WTC11 (cell line): ENCODE measurements around the gene LENG1. TPM values are rescaled to one million over a fixed set of nuclear protein-coding genes. Genes with fewer than 3 reads are reported as not detected.
A peak's percentile ranks its signal among the peaks of the same experiment; 100 is the strongest.

Experiments used
- ATAC-seq: fragments of 200-7000 bp; cut with Tn5 transposase; 2 replicates; pipeline ENCODE4 v1.10.0; 2021; ENCODE audit warnings: mild to moderate bottlenecking, moderate library complexity
- CTCF ChIA-PET: fragments of 300-600 bp; sonication (Branson Sonifier 250); formaldehyde crosslinking; loops from one replicate; lab custom pipeline; 2021; ENCODE audit warnings: antibody characterized with exemption; lab: Charles Lee
- POLR2A ChIA-PET: fragments of 350-600 bp; sonication (Branson Sonifier 250); formaldehyde crosslinking; loops from one replicate; lab custom pipeline; 2021; ENCODE audit warnings: antibody characterized with exemption; lab: Charles Lee
- DNase-seq: peaks from one replicate; pipeline ENCODE4 v3.0.0; 2021; ENCODE audit warnings: low spot score
- H3K27ac Mint-ChIP-seq: 2 replicates; pipeline ENCODE4 v1.8.0; 2021; ENCODE audit warnings: mixed read lengths
- H3K27me3 Mint-ChIP-seq: 2 replicates; pipeline ENCODE4 v1.8.0; 2021; ENCODE audit warnings: low read depth, mild to moderate bottlenecking, moderate library complexity, mixed read lengths
- H3K36me3 Mint-ChIP-seq: 2 replicates; pipeline ENCODE4 v1.8.0; 2021; ENCODE audit warnings: mixed read lengths
- H3K4me1 Mint-ChIP-seq: 2 replicates; pipeline ENCODE4 v1.8.0; 2022; ENCODE audit warnings: mixed read lengths
- H3K4me3 Mint-ChIP-seq: 2 replicates; pipeline ENCODE4 v1.8.0; 2021; ENCODE audit warnings: mild to moderate bottlenecking, moderate library complexity, mixed read lengths
- H3K9me3 Mint-ChIP-seq: 2 replicates; pipeline ENCODE4 v1.8.0; 2021; ENCODE audit warnings: mixed read lengths
- ATF1 ChIP-seq: sonication (generic); formaldehyde crosslinking; IDR thresholded peaks from 2 replicates; pipeline ENCODE4 v1.8.1; 2023; ENCODE audit warnings: mild to moderate bottlenecking, moderate library complexity, missing genetic modification reagents
- ATF6 ChIP-seq: sonication (generic); formaldehyde crosslinking; IDR thresholded peaks from 2 replicates; pipeline ENCODE4 v1.8.1; 2023; ENCODE audit warnings: mild to moderate bottlenecking, missing genetic modification reagents
- CBFB ChIP-seq: sonication (generic); formaldehyde crosslinking; IDR thresholded peaks from 2 replicates; pipeline ENCODE4 v1.8.1; 2022; ENCODE audit warnings: mild to moderate bottlenecking, low read depth, missing genetic modification reagents
- FOXK1 ChIP-seq: sonication (generic); formaldehyde crosslinking; IDR thresholded peaks from 2 replicates; pipeline ENCODE4 v1.8.0; 2022; ENCODE audit warnings: mild to moderate bottlenecking, moderate library complexity, missing genetic modification reagents
- JUN ChIP-seq: sonication (generic); formaldehyde crosslinking; IDR thresholded peaks from 2 replicates; pipeline ENCODE4 v1.8.0; 2023; ENCODE audit warnings: mild to moderate bottlenecking, missing genetic modification reagents
- MLX ChIP-seq: sonication (generic); formaldehyde crosslinking; IDR thresholded peaks from 2 replicates; pipeline ENCODE4 v1.8.1; 2023; ENCODE audit warnings: mild to moderate bottlenecking, missing genetic modification reagents, moderate library complexity
- MYBL2 ChIP-seq: sonication (generic); formaldehyde crosslinking; IDR thresholded peaks from 2 replicates; pipeline ENCODE4 v1.8.1; 2023; ENCODE audit warnings: mild to moderate bottlenecking, moderate library complexity, missing genetic modification reagents
- NR1H2 ChIP-seq: sonication (generic); formaldehyde crosslinking; IDR thresholded peaks from 2 replicates; pipeline ENCODE4 v1.9.0; 2021; ENCODE audit warnings: mild to moderate bottlenecking, moderate library complexity, missing genetic modification reagents
- NR2C2 ChIP-seq: sonication (generic); formaldehyde crosslinking; IDR thresholded peaks from 2 replicates; pipeline ENCODE4 v1.8.0; 2022; ENCODE audit warnings: mild to moderate bottlenecking, missing genetic modification reagents
- SP1 ChIP-seq: sonication (generic); formaldehyde crosslinking; conservative IDR thresholded peaks from 2 replicates; pipeline ENCODE4 v1.8.1; 2022; ENCODE audit warnings: missing genetic modification reagents
- TEAD1 ChIP-seq: sonication (generic); formaldehyde crosslinking; IDR thresholded peaks from 2 replicates; pipeline ENCODE4 v1.8.0; 2022; ENCODE audit warnings: mild to moderate bottlenecking, missing genetic modification reagents
- TP53 ChIP-seq: sonication (generic); formaldehyde crosslinking; IDR thresholded peaks from 2 replicates; pipeline ENCODE4 v1.8.1; 2023; ENCODE audit warnings: mild to moderate bottlenecking, missing genetic modification reagents
- USF2 ChIP-seq: sonication (generic); formaldehyde crosslinking; IDR thresholded peaks from 2 replicates; pipeline ENCODE4 v1.8.1; 2023; ENCODE audit warnings: mild to moderate bottlenecking, missing genetic modification reagents, moderate library complexity
- ZNF121 ChIP-seq: sonication (generic); formaldehyde crosslinking; IDR thresholded peaks from 2 replicates; pipeline ENCODE4 v1.8.0; 2023; ENCODE audit warnings: missing genetic modification reagents
- ZNF219 ChIP-seq: sonication (generic); formaldehyde crosslinking; IDR thresholded peaks from 2 replicates; pipeline ENCODE4 v1.8.0; 2023; ENCODE audit warnings: missing genetic modification reagents, mild to moderate bottlenecking, borderline replicate concordance
- ZNF396 ChIP-seq: fragments of 250-450 bp; sonication (Bioruptor Pico); IDR thresholded peaks from 2 replicates; pipeline ENCODE4 v1.8.0; 2021; ENCODE audit warnings: mild to moderate bottlenecking, moderate library complexity, borderline replicate concordance
- total RNA-seq: library from RNA; stranded (reverse); gene quantifications from 3 replicates; pipeline ENCODE4 v1.2.3, GENCODE V29; 2021
- TF ChIP-seq, protein P1 (sequence below): sonication (generic); formaldehyde crosslinking; IDR thresholded peaks from 2 replicates; pipeline ENCODE4 v1.8.0; 2022; ENCODE audit warnings: missing genetic modification reagents
- TF ChIP-seq, protein P2 (sequence below): fragments of 250-450 bp; sonication (Bioruptor Pico); IDR thresholded peaks from 2 replicates; pipeline ENCODE4 v2.1.2; 2022; ENCODE audit warnings: mild to moderate bottlenecking, moderate library complexity

Gene LENG1
- total RNA-seq, 1 experiment from 2014 or later: 4.9 TPM

GRCh38 chr19:54178581-54179261 lies 19.2 kb upstream of the LENG1 start (continued):
- TF ChIP-seq ZNF396 (CRISPR knock-in tag) (no peak), ATF1 (CRISPR knock-in tag) (no peak), ZNF121 (CRISPR knock-in tag) (no peak), NR1H2 (CRISPR knock-in tag) (no peak), TEAD1 (CRISPR knock-in tag) (no peak; the same call in 1 of the 2 replicates), SP1 (CRISPR knock-in tag) (peak; percentile 46; the same call in 1 of the 2 replicates), MYBL2 (CRISPR knock-in tag) (no peak), FOXK1 (0 out of 2 replicates have a peak, but pooled peaks have one; percentile 43)
- TF ChIP-seq, protein P1, sequence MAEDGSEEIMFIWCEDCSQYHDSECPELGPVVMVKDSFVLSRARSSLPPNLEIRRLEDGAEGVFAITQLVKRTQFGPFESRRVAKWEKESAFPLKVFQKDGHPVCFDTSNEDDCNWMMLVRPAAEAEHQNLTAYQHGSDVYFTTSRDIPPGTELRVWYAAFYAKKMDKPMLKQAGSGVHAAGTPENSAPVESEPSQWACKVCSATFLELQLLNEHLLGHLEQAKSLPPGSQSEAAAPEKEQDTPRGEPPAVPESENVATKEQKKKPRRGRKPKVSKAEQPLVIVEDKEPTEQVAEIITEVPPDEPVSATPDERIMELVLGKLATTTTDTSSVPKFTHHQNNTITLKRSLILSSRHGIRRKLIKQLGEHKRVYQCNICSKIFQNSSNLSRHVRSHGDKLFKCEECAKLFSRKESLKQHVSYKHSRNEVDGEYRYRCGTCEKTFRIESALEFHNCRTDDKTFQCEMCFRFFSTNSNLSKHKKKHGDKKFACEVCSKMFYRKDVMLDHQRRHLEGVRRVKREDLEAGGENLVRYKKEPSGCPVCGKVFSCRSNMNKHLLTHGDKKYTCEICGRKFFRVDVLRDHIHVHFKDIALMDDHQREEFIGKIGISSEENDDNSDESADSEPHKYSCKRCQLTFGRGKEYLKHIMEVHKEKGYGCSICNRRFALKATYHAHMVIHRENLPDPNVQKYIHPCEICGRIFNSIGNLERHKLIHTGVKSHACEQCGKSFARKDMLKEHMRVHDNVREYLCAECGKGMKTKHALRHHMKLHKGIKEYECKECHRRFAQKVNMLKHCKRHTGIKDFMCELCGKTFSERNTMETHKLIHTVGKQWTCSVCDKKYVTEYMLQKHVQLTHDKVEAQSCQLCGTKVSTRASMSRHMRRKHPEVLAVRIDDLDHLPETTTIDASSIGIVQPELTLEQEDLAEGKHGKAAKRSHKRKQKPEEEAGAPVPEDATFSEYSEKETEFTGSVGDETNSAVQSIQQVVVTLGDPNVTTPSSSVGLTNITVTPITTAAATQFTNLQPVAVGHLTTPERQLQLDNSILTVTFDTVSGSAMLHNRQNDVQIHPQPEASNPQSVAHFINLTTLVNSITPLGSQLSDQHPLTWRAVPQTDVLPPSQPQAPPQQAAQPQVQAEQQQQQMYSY (CRISPR knock-in tag): no peak

DNA sequence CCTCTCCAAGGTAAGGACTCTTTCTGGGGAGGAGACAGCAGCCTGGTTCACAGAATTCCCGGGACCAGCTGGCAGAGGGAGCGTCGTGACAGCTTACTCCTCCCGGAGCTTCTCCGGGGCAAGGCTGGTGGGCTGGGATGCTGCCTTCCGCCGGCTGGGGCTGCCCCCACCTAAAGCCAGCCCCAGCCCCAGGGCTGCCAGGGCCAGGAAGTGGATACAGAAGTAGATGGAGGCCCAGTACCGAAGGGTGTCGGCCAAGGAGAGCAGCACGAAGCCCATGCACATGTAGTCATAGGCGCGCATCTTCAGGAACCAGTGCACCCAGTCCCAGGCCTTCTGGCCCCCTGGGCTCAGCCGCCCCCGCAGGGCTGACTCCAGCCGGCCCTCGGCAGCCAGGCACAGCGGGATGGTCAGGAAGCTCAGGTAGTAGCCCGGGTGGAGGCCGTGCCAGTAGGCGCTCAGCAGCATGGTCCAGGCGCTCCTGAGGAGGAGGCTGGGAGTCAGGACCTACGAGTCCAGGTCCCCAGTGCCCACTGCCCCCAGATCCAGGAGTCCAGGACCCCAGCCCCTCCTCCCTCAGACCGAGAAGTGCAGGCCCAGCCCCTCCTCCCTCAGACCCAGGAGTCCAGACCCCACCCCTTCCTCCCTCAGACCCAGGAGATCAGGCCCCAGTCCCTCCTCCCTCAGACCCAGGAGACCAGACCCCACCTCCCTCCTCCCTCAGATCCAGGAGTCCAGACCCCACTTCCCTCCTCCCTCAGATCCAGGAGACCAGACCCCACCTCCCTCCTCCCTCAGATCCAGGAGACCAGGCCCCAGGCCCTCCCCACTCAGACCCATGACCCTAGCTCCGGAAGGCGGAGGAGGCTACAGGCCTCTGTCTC lies 14.7 kb upstream of the LENG1 start:
- peaks cover 20% of the 10 kb centered on the region for H3K4me1 Mint-ChIP-seq
- no peak for ATAC-seq
- TF ChIP-seq JUN (CRISPR knock-in tag) (no peak), USF2 (no peak), TEAD1 (CRISPR knock-in tag) (no peak), NR2C2 (CRISPR knock-in tag) (no peak), TP53 (CRISPR knock-in tag) (no peak), ATF6 (CRISPR knock-in tag) (no peak), ZNF219 (CRISPR knock-in tag) (no peak), MLX (CRISPR knock-in tag) (no peak), CBFB (CRISPR knock-in tag) (no peak)
- TF ChIP-seq, protein P2, sequence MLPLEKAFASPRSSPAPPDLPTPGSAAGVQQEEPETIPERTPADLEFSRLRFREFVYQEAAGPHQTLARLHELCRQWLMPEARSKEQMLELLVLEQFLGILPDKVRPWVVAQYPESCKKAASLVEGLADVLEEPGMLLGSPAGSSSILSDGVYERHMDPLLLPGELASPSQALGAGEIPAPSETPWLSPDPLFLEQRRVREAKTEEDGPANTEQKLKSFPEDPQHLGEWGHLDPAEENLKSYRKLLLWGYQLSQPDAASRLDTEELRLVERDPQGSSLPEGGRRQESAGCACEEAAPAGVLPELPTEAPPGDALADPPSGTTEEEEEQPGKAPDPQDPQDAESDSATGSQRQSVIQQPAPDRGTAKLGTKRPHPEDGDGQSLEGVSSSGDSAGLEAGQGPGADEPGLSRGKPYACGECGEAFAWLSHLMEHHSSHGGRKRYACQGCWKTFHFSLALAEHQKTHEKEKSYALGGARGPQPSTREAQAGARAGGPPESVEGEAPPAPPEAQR: no peak
- TF ChIP-seq, all 79 proteins: peak for 0
- Mint-ChIP-seq H3K36me3 (peaks cover 11% of the 10 kb centered on the region), H3K4me3 (no peak overlapping the region), H3K9me3 (no peaks in the 10 kb centered on the region), H3K27ac (no peak overlapping the region), H3K27me3 (no peaks in the 10 kb centered on the region)
- no peak for DNase-seq
- ChIA-PET POLR2A (interaction anchor here (0.6 to 1.6 kb wide), 8 partner anchors 9 to 1235 kb away, joined by 3 to 5 read pairs (median 4); partner anchors contain the start of genes MBOAT7, PRPF31, TFPT and TSEN34), CTCF (interaction anchor here (0.9 to 2.2 kb wide), 9 partner anchors 9 to 152 kb away, joined by 3 to 31 read pairs (median 6); partner anchors contain the start of genes CNOT3, MBOAT7 and TSEN34)
